NCI-H345 treated with DMSO at 0.1 percent for 48 hours (cell line): ENCODE measurements around the gene GNPAT.
"Not testable (repeated sequence)": the region's sequence is repeated elsewhere in the genome, so short reads cannot be mapped to it uniquely, and the experiment has no call there.

Experiments used
- DNase-seq: peaks from one replicate; lab custom pipeline; 2025; ENCODE audit not compliant: unreplicated experiment; lab: John Stamatoyannopoulos, UW

Gene GNPAT

DNA sequence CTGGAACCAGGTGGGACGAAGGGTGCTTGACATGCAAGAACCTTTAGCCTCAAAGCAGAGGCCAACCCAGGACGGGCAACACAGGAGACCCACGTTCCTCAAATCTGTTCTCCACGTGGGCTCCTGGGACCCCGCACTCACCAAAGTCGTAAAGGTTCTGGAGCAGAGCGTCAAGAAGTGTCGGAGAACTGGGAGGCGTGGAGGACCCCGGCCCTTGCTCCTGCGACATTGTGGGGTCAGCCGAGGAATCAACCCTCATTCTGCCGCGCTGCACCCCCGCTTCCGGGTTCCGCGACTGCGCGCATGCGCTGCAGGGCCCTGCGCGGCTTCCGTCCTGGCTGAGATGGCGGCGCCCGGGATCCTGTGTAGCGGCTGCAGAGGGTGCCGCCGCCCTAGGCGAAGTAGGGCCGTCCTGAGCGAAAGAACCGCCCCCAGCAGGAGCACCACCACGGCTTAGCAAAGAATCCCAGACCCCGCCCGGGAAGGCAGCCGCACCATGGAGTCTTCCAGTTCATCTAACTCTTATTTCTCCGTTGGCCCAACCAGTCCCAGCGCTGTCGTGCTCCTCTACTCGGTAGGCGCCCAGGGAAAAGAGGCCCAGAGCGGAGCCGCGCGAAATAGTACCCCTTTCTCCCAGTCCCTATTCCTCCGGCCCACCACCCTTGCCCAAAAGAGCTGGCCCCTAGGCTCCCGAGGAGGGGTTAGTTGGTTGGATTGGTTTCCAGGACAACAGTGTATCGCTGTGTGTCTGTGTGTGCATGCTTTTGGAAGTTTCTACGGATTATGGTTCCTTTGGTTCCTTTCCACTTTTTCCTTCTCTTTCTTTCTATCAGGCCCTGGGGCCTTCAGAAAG, at the start of gene GNPAT:
TSS of gene GNPAT (plus strand) at position 330 of the 853 bp plus-strand sequence. CDS start at position 497, 167 bp downstream.
- peak; percentile 73 for DNase-seq

DNA sequence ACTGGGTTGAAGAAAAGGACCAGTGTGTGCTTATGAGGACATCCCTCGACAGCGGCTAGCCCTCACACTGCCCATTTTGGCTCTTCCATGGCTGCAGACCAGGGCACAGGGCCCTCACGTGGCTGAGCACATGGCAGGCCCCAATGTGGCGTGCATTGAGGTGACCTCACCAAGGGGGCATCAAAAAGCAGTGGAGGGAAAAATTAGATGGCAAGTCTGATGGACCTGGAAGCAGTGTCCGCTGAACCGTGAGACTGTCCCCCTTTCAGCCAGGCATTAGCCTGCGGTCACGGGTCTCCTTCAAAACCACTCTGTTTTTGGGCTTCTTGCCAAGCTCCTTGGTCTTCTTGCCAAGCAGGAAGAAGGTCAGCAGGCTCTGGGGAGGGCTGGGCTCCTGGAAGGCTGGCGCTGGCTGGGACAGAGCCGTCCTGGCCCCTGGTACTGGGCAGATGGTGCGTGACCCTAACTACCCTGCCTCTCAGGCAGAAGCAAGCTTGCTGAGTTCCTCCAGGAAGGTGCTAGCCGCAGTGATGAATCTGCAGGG, 48.3 kb upstream of the GNPAT start:
- no peak for DNase-seq

DNA sequence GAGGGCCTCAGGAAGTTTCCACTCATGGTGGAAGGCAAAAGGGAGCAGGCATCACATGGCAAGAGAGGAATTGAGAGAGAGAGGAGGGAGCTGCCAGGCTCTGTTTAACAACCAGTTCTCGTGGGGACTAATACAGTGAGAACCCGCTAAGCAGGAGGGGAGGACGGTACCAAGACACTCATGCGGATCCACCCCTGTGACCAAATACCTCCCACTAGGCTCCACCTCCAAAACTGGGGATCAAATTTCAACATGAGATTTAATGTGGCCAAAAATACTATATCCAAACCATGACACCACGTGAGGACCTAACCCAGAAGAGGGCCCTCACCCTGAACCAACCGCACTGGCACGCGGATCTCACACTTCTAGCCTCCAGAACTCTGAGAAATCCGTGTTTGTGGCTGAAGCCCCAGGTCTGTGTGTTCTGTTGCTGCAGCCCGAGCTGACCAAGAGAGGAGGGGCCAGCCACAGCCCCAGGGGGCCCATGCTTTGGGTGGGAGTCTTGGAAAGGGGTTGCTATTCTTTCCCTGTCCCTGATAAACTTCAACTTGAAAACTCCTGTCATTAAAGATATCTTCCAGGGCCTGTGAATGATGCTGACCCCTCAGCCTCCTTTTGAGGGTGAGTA, 47.2 kb upstream of the GNPAT start:
- DNase-seq, result no peak

DNA sequence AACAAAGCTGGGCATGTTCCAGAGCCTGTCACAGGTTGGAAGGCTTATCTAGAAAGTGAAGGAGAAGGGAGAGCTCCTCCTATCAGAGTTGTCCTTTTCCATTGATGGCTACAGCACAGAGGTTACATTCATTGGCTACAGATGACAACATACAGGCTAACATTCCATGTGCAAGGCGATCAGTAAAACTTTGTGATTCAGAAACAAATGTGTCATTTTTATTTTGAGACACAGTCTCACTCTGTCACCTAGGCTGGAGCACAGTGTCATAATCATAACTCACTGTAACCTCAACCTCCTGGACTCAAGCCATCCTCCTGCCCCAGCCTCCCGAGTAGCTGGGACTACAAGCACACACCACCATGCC, 46.6 kb upstream of the GNPAT start:
- no peak for DNase-seq

DNA sequence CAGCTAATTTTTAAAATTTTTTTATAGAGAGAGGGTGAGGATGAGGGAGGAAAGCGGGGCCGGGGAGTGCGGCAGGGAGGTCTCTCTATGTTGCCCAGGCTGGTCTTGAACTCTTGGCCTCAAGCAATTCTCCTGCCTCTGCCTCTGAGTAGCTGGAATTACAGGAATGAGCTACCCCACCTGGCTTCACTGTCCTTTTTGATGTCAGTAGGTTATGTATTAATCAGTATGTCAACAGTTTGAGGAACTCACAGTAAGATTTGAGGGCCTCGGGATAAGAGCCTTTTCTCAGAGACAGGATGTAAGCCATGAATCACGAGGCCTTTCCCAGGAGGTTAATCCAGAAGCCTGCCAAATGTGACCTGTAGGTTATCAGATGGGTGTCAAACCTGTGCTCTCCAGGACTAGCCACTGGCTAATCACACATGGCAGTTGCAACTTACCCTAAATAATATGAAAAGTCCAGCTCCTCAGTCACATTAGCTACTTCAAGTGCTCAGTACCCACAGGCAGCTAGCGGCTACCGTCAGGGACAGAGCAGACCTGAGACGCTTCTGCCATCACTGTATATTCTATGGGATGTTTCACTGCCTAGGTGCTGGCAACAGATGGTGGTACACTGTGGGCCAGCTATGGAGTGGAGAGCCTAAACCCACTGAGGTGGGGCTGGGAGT, 46.0 kb upstream of the GNPAT start:
- no peak for DNase-seq

DNA sequence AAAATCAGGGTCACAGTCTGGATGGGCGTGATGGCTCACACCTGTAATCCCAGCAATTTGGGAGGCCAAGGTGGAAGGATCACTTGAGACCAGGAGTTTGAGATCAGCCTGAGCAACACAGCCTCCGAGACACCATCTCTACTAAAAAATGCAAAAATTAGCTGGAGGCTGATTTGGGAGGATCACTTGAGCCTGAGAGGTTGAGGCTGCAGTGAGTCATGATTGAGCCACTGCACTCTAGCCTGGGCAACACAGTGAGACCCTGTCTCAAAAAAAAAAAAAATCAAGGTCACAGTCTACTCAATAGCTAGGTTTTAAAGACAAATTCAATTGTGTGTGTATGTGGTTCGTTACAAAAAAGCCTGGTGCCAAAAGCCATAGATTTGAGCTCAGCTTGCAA, 44.7 kb upstream of the GNPAT start:
- no peak for DNase-seq

DNA sequence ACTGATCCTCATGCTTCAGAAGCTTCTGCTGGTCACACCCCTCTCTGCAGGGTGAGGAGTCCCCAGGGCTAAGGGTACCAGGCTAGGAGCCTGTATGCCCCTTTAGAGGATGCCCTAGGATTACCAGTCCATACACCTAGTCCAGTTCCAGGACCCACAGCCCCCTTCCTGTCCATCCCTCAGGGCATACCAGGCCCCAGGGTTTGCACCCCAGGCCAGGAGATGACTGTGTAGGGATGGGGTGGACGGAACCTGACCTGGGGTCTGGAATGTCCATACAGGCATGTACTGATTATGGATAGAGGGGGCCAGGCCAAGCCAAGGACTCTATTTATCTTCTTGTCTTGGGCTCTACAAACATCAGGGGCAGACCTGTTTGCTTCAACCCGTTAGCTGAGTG, 44.3 kb upstream of the GNPAT start:
- DNase-seq, result no peak

DNA sequence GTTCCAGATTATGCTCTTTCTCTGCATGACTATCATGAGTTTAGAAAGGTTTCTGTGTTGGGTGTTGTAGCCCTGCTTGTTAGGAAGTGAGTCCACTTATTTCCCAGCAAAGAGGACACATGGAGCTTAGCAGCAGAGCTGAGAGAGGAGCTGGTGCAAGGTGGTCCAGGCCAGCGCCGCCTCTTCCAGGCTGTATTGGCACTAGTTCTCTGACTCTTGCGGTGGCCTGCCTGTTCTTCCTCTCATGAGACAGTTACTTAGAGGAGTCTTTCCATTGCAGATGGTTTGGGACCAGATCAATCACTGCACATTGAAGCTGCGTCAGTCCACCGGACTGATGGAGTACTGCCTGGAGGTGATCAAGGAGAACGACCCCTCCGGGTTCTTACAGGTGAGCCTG, 41.1 kb upstream of the GNPAT start:
- no peak for DNase-seq

DNA sequence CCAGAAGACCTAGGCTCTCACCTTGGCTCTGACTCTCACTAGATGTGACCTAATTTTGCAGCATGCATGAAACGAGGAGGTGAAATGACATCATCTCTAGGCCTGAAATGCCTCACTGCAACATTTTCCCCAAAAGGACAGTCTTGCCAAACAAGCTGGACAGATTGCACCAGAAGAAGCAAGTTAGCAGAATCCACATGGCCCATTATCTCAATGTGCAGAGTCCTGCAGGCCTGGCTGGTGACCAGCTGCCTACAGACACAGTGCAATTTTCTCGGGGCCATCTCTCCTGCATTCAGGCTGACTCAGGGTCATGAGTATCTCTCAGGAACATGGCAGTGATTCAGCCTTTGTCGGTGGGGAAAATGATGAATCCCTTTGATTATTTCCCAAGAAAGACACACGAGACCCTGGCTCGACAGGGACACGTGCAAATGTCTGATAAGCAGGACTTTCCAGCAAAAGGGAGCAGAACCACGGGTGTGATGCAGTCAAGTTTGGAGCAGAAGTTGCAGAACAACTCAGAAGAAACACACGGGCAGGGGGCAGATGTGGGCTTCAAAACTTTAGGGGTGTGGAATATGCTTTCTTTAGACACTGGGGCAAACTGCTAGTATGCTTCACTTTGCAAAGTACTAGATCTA, 40.5 kb upstream of the GNPAT start:
- DNase-seq, result no peak

DNA sequence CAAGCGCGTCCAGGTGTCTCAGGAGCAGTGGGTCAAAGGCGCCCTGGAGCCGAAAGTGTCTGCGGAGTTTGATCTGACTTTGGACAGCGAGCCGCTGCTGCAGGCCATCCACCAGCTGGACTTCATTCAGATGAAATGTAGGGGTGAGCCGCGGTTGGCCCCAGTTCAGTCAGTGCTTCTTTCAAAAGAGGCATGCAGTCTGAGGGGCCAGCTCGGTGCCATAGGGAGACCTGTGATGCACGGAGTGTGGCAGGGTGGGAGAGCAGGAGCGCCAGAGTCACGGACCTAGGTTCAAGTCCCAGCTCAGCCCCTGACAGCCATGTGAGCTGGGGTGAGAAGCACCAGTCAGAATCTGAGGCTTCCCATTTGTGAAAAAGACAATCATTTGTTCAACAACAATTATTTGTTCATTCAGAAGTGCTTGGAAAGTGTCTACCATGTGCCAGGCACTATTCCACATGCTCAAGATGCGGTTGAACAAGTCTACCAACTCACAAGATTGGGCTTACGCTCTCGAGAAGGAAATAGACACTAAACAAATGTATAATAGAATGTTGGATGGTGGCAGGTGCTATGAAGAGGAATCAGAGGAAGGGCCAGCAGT, 39.5 kb upstream of the GNPAT start:
- DNase-seq, result no peak

DNA sequence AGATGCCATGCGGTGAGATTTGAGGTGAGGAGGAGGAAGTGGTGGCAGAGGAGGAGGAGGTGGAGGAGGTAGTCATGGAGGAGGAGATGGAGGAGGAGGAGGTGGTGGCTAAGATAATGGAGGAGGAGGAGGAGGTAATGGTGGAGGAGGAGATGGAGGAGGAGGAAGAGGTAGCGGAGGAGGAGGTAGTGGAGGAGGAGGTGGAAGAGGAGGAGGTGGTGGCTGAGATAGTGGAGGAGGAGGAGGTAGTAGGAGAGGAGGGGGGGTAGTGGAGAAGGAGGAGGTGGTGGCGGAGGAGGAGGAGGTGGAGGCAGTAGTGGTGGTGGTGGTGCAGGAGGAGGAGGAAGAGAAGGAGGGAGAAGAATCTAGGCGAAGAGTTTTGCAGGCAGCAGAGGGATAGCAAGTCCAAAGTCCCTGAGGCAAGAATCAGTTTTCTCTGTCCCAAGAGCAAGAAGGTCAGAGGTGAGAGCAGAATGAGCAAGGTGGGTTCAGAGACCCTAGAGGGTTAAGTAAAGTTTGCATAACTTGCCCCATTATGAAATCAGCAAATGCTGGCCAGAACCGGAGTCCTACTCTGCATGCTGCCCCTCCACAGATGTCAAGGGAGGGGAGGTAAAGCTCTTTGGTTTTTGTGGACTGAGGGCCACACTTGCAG, 38.9 kb upstream of the GNPAT start:
- DNase-seq, result no peak

DNA sequence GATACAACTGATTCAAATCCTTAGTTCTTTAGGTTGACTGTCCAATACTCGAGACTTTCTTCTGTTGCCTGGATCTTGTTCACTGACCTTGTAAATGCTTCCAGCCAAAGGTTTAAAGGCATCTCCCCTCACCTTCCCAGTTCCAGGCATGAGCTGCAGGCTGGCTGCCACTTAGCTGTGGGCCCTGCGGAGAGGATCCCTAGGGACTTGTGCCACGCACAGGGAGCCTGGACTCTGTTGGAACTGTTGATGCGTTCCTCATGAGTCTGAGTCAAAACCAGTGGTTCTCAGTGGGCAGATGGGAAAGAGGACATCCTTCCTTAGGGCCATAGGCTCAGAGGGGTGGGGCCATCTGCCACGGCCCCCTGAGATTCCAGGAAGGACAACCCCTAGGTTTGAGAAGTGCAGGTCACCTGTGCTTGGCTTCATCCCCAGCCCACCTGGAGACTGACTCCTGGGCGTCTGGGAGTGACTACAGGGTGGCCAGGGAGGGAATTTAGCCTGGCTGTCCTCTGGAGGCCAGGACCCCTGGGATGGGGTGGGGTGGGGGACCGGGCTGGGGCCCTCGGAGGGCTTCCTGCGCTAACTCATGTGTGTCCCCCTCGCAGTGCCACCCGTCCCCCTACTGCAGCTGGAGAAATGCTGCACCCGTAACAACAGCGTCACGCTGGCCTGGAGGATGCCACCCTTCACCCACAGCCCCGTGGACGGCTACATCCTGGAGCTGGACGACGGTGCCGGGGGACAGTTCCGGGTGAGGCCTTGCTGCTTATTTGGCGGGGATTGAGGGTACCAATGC, 37.6 kb upstream of the GNPAT start:
- no peak for DNase-seq

DNA sequence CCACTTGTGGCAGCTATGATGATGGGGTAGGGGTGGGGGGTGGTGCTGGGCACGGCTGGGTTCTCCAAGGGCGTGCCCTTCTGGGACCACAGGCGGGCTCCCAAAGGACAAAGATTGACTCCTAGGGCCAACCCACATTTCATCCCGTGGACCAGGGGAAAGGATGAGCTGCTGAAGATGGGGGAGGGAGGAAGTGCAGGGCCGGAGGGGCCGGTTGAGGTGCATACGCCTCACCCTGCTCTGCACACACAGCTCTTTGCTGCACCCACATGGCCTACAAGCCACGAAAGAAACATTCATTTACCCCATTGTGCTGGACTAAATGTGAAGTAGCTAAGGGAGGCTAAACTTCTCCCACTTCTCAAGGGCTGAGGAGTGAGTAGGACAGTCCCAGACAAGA, 34.2 kb upstream of the GNPAT start:
- DNase-seq, result no peak

DNA sequence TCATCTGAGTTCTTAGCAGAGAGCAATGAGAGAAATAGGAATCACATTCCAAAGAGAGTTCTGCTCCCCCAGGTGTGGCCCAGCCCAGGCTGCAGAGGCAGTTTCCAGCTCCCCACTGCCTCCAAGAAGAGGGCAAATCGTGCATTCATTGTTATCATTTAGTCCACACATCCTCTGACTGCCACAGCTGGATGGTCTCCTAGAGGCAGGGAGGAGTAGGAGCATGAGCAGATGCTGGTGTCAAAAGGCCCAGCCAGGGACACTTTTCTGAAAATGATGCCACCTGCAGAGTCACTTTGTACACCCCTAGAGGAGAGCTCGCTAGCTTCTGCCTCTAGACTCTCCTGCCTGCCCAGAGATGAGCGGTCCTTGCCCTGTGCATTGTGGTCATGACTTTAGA, 33.6 kb upstream of the GNPAT start:
- no peak for DNase-seq

DNA sequence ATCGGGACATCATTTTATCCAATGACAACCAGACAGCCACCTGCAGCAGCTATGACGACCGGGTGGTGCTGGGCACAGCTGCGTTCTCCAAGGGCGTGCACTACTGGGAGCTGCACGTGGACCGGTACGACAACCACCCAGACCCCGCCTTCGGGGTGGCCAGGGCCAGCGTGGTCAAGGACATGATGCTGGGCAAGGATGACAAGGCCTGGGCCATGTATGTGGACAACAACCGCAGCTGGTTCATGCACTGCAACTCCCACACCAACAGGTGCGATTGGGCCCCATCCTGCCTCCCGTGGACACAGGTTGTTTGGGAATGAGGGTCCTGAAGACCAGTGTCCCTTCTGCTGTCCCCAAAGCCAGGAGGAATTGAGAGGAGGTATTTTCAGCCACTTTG, 32.0 kb upstream of the GNPAT start:
- no peak for DNase-seq

DNA sequence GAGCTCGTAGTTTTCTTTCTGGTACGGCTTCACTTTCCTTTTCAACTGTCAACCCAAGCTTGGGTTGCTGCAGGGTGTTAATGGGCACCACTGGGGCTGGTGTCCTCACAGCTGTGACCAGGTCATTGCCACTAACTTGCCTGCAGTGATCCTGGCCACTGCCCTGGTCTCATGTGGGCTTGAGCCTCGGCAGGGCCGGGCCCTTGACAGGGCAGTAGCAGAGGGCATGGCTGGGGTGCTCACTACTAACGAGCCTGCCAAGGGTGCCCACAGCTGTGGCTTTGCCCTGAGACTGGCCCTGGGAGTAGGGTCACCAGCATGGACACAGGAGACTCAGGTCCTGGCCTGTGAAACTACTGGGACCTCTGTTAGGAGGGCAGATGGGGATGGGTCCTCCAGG, 31.5 kb upstream of the GNPAT start:
- DNase-seq, result no peak

DNA sequence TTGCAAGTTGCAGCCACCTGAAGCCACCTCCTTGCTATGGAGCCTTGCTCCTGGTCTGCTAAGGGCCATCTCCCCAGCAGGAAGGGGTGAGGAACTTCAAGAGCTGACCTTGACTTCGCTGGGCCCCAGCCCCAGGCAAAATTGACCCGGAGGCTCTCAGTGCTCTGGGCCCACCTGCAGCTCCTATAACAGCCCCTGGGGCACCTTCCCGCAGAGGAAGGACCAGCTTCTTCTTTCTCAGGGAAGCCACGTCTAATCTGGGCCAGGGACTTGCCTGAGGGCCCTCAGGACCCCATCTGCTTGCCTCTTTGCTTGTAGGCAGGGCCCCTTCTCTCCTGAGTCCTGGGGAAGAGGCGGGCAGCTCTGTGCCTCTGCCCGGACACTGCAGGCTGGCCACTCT, 30.9 kb upstream of the GNPAT start:
- DNase-seq, result no peak

DNA sequence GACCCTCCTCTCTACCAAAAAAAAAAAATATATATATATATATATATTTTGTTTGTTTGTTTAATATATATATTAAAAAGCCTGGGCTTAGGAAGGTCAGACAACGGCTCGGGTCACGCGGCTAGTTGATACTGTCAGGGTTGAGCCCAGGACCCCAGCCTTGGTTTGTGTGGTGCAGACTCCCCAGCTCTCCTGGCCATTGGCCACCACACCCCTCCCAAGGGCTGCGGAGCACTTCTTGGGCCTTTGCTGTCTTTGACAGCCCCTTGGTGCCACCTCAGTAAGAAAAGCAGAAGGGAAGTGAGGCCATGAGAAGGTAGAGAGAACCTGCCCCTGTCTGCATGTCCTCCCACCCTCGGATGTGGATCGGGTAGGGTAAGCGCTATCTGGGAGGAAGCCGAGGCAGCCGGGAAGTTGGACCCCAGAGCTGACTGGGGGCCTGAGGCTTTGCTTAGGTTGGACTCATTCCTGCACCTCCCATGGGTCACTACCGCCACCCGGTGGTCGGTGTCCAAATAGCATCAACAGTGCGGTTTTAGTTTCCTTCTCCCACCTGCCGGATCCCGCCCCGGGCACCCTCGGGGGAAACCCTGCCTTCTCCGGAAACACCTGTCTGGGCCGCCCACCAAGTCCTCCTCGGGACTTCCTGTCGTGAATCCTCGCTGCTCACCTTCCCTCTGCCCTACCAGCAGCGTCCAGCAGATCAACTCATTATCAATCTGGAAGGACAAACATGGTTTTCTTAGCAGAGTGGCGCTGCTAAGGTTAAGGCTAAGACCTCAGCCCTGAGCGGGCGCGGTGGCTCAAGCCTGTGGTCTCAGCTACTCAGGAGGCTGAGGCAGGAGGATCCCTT, 29.8 kb upstream of the GNPAT start:
- peak; percentile 83 for DNase-seq

DNA sequence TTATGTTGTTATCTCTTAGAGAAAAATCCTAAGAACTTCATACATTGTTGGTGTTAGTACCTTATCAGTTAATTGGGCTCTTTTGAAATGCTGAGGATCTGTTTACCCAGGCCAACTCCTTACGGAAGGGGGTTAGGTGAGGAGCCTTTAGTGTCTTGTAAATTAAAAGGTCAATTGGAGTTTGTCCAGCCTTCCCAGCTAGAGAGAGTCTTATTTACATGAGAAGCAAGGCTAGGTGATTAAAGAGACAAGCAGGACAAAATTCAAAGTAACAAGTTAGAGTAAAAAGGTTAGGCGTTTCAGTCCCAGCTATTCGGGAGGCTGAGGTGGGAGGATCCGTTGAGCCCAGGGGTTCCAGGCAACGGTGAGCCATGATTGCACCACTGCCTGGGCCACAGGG, 28.7 kb upstream of the GNPAT start:
- not testable (repeated sequence) for DNase-seq
